T-helper 1 cell (primary cell): ENCODE results near the gene EFCAB12.

Experiments
- DNase-seq, 5 donors: peaks; one replicate each; pipeline ENCODE4 v3.0.0-alpha.2; 2012 to 2020
- total RNA-seq, 4 donors: gene quantifications; one replicate each; lab custom pipeline; 2026; lab: John Stamatoyannopoulos, UW

Gene EFCAB12
- 1.9 to 2.9 (median 2.5) reads per million in 4 donors for total RNA-seq

DNA sequence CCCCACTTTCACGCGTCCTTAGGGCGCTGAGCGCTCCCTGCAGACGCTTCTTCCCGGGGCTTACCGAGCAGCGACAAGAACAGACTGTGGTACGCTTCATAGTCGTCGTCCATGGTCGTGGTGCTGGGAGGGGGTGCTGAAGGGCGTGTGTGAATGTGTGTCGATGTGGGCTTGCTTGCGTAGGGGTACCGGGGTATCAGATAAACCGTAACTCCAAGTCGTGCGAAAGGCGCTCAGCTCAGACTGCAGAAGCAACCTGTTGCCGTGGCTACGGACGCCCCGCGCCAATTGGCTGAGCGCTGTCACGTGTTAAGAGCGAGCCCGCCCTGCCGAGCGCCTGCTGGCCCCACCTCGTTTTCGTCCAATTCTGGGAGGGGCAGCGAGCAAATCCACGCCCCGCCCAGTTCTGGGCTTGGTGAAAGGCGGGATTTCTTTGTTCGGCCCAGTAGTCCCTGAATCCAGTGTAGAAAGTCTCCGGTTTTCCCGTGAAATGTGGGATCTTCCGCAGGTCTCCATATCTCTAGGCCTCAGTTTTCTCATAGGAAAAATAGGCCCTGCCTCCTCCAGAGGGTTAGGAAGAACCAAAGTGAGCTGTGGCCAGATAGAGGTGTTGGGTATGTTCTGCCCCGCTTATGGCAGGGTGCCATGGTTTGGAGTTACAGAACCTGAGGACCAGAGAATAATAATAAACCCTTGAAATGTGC lies at the start of gene EFCAB12:
EFCAB12 (minus strand) TSS at position 261 of the 704 bp plus-strand sequence; CDS start at position 113, 148 bp downstream.
- DNase-seq: peak; percentile 80 to 87 (median 86)

DNA sequence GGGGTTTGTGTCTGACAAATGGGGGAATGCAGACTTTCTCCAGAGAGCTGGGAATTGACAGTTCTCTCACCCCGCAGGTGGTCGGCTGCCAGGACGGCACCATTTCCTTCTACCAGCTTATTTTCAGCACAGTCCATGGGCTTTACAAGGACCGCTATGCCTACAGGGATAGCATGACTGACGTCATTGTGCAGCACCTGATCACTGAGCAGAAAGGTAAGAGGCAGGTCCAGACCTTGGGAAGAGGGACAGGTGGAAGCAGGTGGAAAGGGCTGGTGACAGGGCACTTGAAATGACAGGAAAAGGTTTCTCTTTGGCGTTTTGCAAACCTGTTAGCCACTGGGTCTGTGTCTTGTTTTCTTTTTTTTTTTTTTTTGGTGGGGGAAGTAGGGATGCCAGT lies 48.1 kb upstream of the EFCAB12 start:
- DNase-seq: no peak

- no peak for DNase-seq
These were observed 47.4 kb upstream of the EFCAB12 start for GRCh38 chr3:129475863-129476262.

GRCh38 chr3:129474984-129475804 lies 46.8 kb upstream of the EFCAB12 start:
- no peak for DNase-seq

GRCh38 chr3:129473769-129474152 lies 45.3 kb upstream of the EFCAB12 start:
- no peak for DNase-seq

GRCh38 chr3:129473067-129473768 lies 44.8 kb upstream of the EFCAB12 start:
- no peak for DNase-seq

- no peak for DNase-seq
These were observed 42.4 kb upstream of the EFCAB12 start for GRCh38 chr3:129470861-129471260.

- no peak for DNase-seq
These were observed 40.6 kb upstream of the EFCAB12 start for GRCh38 chr3:129469026-129469425.

DNA sequence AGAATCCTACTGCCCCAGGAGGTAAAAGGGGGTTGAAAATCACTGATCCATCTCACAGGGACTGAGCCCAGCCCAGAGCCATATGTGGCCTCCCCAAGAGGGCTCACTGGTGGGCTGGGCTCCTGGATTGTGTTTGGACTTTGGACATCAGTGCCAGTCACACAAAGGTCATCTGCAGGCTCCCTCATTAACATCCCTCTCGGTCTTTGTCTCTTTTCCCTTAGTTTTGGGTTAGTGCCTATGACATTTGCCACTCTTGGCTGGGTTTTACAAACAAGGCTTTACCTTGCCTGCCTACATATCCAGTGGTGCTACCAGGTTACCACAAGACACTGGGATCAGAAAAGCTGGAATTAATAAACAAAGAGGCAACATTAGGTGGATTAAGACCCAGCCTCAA lies 39.5 kb upstream of the EFCAB12 start:
- no peak for DNase-seq

DNA sequence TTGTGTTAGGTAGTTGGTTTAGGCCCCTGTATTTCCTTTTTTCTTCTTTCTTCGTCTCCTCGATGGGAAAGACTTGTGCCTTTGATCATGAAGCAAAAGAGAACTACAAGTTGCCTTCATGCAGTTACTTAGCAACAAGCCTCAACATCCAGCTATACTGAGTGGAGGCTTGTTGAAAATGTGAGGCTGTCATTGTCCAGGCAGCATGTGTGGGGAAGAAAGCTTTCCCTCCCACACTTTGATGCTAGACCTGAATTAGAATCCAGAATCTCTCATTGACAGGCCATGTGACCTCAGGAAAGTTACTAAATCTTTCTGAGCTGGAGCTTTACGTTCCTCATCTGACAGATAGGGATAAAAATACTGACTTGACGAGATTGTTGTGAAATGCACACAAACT lies 35.3 kb upstream of the EFCAB12 start:
- no peak for DNase-seq

DNA sequence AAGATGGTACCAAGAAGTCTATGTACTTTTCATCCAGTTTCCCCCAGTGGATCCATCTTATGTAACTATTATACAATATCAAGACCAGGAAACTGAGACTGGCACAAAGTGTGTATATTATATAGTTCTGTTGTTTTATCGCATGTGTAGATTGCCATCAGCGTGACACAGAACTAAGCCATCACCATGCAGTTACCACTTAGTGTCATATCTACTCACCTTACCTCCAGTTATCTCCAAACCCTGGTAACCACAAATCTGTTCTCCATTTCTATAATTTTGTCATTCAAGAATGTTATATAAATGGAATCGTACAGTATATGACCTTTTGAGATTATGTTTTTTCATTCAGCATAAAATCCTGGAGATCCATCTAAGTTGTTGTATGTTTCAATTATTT lies 34.7 kb upstream of the EFCAB12 start:
- DNase-seq: no peak

GRCh38 chr3:129462361-129462968 lies 34.0 kb upstream of the EFCAB12 start:
- DNase-seq: no peak

DNA sequence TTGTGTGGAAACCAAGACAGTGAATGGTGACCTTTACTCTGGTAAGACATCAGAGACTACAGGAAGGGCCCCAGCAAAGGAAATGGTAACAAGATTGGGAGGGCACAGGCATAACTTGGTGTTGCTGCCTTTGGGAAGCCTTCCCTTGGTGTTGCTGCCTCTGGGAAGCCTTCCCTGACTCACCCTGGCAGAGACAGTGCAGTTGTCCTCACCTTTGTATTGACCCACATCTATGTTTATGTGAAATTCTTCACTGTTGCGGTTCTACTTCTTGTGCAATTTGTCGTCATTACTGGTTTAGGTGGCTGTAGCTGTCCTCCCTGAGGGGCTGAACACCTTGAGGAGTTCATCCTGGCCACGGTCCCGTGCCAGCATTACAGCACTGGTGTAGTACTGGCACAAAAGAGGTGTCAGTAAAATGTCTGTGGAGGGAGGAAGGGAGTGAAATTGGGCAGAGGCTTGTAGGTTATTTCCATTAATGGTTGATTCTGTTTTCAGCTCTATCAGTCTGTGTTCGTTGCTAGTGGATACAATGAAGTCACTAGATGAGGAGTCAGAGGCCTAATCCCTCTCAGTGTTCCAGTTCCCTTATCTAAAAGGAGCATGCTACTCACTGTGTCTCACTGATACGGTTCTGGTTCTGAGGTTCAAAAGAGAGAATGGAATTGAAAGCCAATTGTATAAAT lies 33.2 kb upstream of the EFCAB12 start:
- DNase-seq: no peak

GRCh38 chr3:129461022-129461421 lies 32.6 kb upstream of the EFCAB12 start:
- DNase-seq: no peak

- no peak for DNase-seq
These were observed 32.1 kb upstream of the EFCAB12 start for GRCh38 chr3:129460572-129460971.

DNA sequence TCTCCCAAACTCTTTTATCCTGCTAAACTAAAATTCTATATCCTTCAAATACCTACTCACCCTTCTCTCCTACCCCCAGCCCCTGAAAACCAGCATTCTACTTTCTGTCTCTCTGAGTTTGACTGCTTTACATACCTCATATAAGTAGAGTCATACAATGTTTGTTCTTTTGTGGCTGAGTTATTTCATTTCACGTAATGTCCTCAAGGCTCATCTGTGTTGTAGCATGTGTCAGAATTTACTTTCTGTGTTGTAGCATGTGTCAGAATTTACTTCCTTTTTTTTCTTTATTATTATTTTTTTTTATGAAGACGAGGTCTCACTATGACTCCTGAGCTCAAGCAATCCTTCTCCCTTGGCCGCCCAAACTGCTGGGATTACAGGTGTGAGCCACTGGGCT lies 31.7 kb upstream of the EFCAB12 start:
- DNase-seq: no peak

DNA sequence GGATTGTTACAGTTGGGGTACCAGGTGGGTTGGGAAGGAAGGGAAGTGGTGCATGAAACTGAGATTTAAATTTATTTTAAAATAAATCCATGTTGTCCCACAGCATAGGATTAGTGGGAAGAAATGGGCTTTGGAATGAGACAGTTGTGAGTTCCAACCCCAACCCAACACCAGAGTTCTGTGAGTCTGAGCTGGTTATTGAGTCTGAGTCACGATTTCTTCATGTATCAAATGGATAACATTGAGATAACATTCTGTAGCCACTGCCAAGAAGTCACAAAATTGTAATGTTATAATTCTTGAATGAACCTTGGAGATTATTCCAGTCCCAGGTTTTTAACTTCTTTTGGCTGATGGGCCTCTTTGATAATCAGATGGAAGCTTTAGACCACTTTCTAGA lies 25.3 kb upstream of the EFCAB12 start:
- no peak for DNase-seq

- no peak for DNase-seq
These were observed 21.1 kb upstream of the EFCAB12 start for GRCh38 chr3:129449279-129450115.

DNA sequence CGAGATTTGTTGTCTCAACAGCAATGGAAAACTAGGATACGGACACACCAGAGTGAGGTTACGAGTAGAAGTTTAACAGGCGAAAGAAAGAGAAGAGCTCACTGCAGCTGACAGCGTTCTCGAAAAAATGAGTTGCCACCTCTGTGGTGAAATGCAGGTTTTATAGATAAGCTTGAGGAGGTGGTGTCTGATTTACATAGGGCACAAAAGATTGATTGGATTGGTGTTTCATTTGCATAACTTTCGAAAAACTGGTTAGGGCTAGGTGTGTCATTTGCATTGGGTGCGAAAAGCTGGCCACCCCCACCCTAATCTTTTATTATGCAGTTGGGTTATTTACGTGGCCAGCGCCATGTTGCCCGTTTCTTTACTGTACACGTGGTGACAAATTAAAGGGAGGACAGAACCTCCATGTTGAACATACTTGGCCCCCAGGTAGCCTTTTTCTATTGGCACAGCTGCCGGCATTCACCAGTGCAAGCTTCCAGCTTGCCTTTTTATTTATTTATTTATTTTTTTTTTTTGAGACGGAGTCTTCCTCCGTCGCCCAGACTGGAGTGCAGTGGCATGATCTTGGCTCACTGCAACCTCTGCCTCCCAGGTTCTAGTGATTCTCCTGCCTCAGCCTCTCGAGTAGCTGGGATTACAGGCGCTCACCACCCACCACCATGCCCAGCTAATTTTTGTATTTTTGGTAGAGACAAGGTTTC lies 19.9 kb upstream of the EFCAB12 start:
- no peak for DNase-seq

DNA sequence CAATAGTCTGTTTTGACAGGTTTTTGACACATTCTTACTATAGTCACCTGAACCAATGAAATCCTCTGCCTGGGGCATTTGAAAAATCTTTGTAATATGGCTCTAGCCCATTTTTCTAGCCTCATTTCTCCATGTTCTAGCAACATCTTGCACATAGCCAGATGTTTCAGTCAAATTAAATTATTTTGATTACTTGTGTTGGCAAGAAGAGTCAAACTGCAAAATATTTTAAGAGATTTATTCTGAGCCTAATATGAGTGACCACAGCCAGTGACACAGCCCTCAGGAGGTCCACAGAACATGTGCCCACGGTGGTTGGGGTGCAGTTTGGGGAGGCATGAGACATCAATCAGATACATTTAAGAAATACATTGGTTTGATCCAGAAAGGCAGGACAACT lies 18.5 kb upstream of the EFCAB12 start:
- no peak for DNase-seq

DNA sequence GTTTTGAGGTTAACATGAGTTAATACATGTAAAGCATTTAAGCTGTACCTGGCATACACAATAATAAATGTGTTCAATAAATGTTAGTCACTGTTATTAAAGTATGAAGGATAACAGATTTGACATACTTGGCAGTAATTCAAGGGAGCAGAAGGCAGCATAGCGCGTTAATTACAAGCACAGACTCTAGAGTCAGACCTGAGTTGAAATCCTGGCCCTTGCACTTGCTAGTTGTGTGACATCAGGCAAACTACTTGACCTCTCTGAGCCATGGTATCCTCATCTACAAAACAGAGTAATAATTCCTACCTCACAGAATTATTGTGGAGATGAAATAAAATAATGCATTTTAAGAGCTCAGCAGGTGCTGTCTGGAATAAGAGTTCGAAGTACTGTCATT lies 17.0 kb upstream of the EFCAB12 start:
- DNase-seq: no peak
